Liver (tissue), 9 donors: ENCODE results near the gene PLK3. TPM values are rescaled to one million over a fixed set of nuclear protein-coding genes. Genes with fewer than 3 reads are reported as not detected.

Source experiments
- DNase-seq: peaks from one replicate; pipeline ENCODE4 v3.0.0-alpha.2; 2017; ENCODE audit warnings: low spot score
- H3K27ac ChIP-seq, 2 donors: one replicate each; pipeline ENCODE4 v1.7.0; 2013; ENCODE audit warnings: inconsistent platforms in 2 of 2, low read length in 2 of 2, control low read depth in 1 of 2, low read depth in 1 of 2, mild to moderate bottlenecking in 1 of 2
- H3K27me3 ChIP-seq, 4 donors: one replicate each; pipeline versions ENCODE4 v1.6.1 to v1.7.0; 2013; ENCODE audit warnings: low read length in 3 of 4, inconsistent platforms in 1 of 4, mild to moderate bottlenecking in 1 of 4, moderate library complexity in 1 of 4; ENCODE audit not compliant: control insufficient read depth in 4 of 4, insufficient read depth in 4 of 4
- H3K36me3 ChIP-seq, 4 donors: one replicate each; pipeline versions ENCODE4 v1.6.1 to v1.7.0; 2013; ENCODE audit warnings: low read length in 3 of 4, mild to moderate bottlenecking in 3 of 4, low read depth in 1 of 4, moderate library complexity in 1 of 4; ENCODE audit not compliant: control insufficient read depth in 4 of 4, insufficient read depth in 3 of 4
- H3K4me1 ChIP-seq, 4 donors: one replicate each; pipeline versions ENCODE4 v1.6.1 to v1.7.0; 2013; ENCODE audit warnings: low read length in 3 of 4, mild to moderate bottlenecking in 3 of 4, moderate library complexity in 1 of 4; ENCODE audit not compliant: control insufficient read depth in 4 of 4, insufficient read depth in 4 of 4
- H3K4me3 ChIP-seq, 3 donors: one replicate each; pipeline versions ENCODE4 v1.6.1 to v1.7.0; 2013; ENCODE audit warnings: low read length in 3 of 3, control low read depth in 1 of 3, low read depth in 1 of 3, mild to moderate bottlenecking in 1 of 3
- H3K9ac ChIP-seq, 2 donors: one replicate each; pipeline ENCODE4 v1.7.0; 2013; ENCODE audit warnings: low read length in 2 of 2, mild to moderate bottlenecking in 2 of 2, moderate library complexity in 2 of 2, control low read depth in 1 of 2, low read depth in 1 of 2
- H3K9me3 ChIP-seq, 4 donors: one replicate each; pipeline versions ENCODE4 v1.6.1 to v1.7.0; 2013; ENCODE audit warnings: low read length in 3 of 4; ENCODE audit not compliant: control insufficient read depth in 4 of 4
- ATF3 ChIP-seq: IDR thresholded peaks from 2 replicates; pipeline ENCODE4 v1.6.1; 2016; ENCODE audit warnings: antibody characterized with exemption
- EGR1 ChIP-seq, 2 donors: IDR thresholded peaks; 2 replicates each; pipeline ENCODE4 v1.6.1; 2016 to 2018; ENCODE audit warnings: antibody characterized with exemption in 2 of 2, low read depth in 2 of 2
- FOXA1 ChIP-seq: IDR thresholded peaks from 2 replicates; pipeline ENCODE4 v1.6.1; 2016; ENCODE audit warnings: antibody characterized with exemption
- FOXA2 ChIP-seq: IDR thresholded peaks from 2 replicates; pipeline ENCODE4 v1.6.1; 2016; ENCODE audit warnings: antibody characterized with exemption
- GABPA ChIP-seq, 2 donors: IDR thresholded peaks in 1 of 2; conservative IDR thresholded peaks in 1 of 2; 2 replicates each; pipeline ENCODE4 v1.6.1; 2016; ENCODE audit warnings: antibody characterized with exemption in 2 of 2, mild to moderate bottlenecking in 1 of 2, moderate library complexity in 1 of 2
- HNF4A ChIP-seq, 2 donors: conservative IDR thresholded peaks; 2 replicates each; pipeline ENCODE4 v1.6.1; 2016; ENCODE audit warnings: antibody characterized with exemption in 2 of 2, mild to moderate bottlenecking in 2 of 2
- HNF4G ChIP-seq: IDR thresholded peaks from 2 replicates; pipeline ENCODE4 v1.6.1; 2016; ENCODE audit warnings: antibody characterized with exemption
- JUND ChIP-seq, 2 donors: IDR thresholded peaks; 2 replicates each; pipeline ENCODE4 v1.6.1; 2016; ENCODE audit warnings: antibody characterized with exemption in 2 of 2
- MAX ChIP-seq: IDR thresholded peaks from 2 replicates; pipeline ENCODE4 v1.6.1; 2016; ENCODE audit warnings: antibody characterized with exemption
- NR2F2 ChIP-seq: IDR thresholded peaks from 2 replicates; pipeline ENCODE4 v1.6.1; 2016; ENCODE audit warnings: antibody characterized with exemption
- RAD21 ChIP-seq, 2 donors: IDR thresholded peaks; 2 replicates each; pipeline ENCODE4 v1.6.1; 2016; ENCODE audit warnings: antibody characterized with exemption in 2 of 2, mild to moderate bottlenecking in 2 of 2
- RXRA ChIP-seq, 2 donors: IDR thresholded peaks; 2 replicates each; pipeline ENCODE4 v1.6.1; 2017 to 2018; ENCODE audit warnings: antibody characterized with exemption in 2 of 2, mild to moderate bottlenecking in 1 of 2
- SP1 ChIP-seq: IDR thresholded peaks from 2 replicates; pipeline ENCODE4 v1.6.1; 2018; ENCODE audit warnings: antibody characterized with exemption, mild to moderate bottlenecking
- TAF1 ChIP-seq: conservative IDR thresholded peaks from 2 replicates; pipeline ENCODE4 v1.6.1; 2016; ENCODE audit warnings: antibody characterized with exemption, mild to moderate bottlenecking
- YY1 ChIP-seq: IDR thresholded peaks from 2 replicates; pipeline ENCODE4 v1.6.1; 2016; ENCODE audit warnings: antibody characterized with exemption, mild to moderate bottlenecking
- WGBS: extraction: QIAGEN DNeasy Blood & Tissue Kit; methylation state at CpG from one replicate; pipeline ENCODE4 v1.1.7; 2013; 5-methylcytosine and 5-hydroxymethylcytosine counted together
- polyA plus RNA-seq, 2 donors: library from polyadenylated mRNA; stranded (reverse) in 1 of 2; unstranded in 1 of 2; fragments of 200-250 nt in 1 of 2; fragments of >200 nt in 1 of 2; fragmentation: Nextera tagmentation in 1 of 2; extraction: Ambion mirVana in 1 of 2; gene quantifications; one replicate each; pipeline versions ENCODE4 v1.2.1 to v1.2.3, GENCODE V29; 2013 to 2015
- total RNA-seq, 2 donors: library from RNA; depleted of rRNA; stranded (reverse); fragments of >200 nt; gene quantifications; one replicate each; pipeline ENCODE4 v1.2.3, GENCODE V29; 2014
- TF ChIP-seq, protein P1 (sequence below): fragments of 150-350 bp; IDR thresholded peaks from 2 replicates; pipeline ENCODE4 v1.5.1; 2017; ENCODE audit warnings: improper control_type of control experiment, low read depth, low read length; ENCODE audit not compliant: missing input control
- TF ChIP-seq, protein P2 (sequence below): IDR thresholded peaks from 2 replicates; pipeline ENCODE4 v1.6.1; 2016; ENCODE audit warnings: antibody characterized with exemption, mild to moderate bottlenecking
- TF ChIP-seq, protein P3 (sequence below): IDR thresholded peaks from 2 replicates; pipeline ENCODE4 v1.6.1; 2016; ENCODE audit warnings: antibody characterized with exemption
- donor health status: healthy.
- donor health status: healthy.
- donor health status: healthy.
- donor health status: healthy.
- donor health status: healthy.

Gene PLK3
- total and polyA plus RNA-seq, 4 donors: 1.5 to 5.7 (median 2.3) TPM

GRCh38 chr1:44819608-44820327 is 19.6 kb downstream of the PLK3 start:
- H3K9me3 ChIP-seq: no peaks in the 10 kb centered on the region
- H3K27ac ChIP-seq: peak overlapping the region; percentile 83 to 98
- peak overlapping the region; percentile 58 to 70 (median 67) for H3K4me3 ChIP-seq
- TF ChIP-seq SP1: peak; percentile 44
- peak in 1 of 2 donors; percentile 47 for TF ChIP-seq EGR1 (IDR thresholded peaks at IDR 0.05; ENCODE audit: low read depth in 2 of 2)
- TF ChIP-seq, protein P1, sequence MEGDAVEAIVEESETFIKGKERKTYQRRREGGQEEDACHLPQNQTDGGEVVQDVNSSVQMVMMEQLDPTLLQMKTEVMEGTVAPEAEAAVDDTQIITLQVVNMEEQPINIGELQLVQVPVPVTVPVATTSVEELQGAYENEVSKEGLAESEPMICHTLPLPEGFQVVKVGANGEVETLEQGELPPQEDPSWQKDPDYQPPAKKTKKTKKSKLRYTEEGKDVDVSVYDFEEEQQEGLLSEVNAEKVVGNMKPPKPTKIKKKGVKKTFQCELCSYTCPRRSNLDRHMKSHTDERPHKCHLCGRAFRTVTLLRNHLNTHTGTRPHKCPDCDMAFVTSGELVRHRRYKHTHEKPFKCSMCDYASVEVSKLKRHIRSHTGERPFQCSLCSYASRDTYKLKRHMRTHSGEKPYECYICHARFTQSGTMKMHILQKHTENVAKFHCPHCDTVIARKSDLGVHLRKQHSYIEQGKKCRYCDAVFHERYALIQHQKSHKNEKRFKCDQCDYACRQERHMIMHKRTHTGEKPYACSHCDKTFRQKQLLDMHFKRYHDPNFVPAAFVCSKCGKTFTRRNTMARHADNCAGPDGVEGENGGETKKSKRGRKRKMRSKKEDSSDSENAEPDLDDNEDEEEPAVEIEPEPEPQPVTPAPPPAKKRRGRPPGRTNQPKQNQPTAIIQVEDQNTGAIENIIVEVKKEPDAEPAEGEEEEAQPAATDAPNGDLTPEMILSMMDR: no peak
- peak; percentile 58 for TF ChIP-seq YY1
- peak; percentile 20 for TF ChIP-seq NR2F2
- peak in 1 of 2 donors; percentile 39 for TF ChIP-seq RAD21 (IDR thresholded peaks at IDR 0.05)
- TF ChIP-seq FOXA2: peak; percentile 5
- TF ChIP-seq MAX: no peak
- peak; percentile 84 to 85 for TF ChIP-seq JUND (IDR thresholded peaks at IDR 0.05)
- TF ChIP-seq, protein P2, sequence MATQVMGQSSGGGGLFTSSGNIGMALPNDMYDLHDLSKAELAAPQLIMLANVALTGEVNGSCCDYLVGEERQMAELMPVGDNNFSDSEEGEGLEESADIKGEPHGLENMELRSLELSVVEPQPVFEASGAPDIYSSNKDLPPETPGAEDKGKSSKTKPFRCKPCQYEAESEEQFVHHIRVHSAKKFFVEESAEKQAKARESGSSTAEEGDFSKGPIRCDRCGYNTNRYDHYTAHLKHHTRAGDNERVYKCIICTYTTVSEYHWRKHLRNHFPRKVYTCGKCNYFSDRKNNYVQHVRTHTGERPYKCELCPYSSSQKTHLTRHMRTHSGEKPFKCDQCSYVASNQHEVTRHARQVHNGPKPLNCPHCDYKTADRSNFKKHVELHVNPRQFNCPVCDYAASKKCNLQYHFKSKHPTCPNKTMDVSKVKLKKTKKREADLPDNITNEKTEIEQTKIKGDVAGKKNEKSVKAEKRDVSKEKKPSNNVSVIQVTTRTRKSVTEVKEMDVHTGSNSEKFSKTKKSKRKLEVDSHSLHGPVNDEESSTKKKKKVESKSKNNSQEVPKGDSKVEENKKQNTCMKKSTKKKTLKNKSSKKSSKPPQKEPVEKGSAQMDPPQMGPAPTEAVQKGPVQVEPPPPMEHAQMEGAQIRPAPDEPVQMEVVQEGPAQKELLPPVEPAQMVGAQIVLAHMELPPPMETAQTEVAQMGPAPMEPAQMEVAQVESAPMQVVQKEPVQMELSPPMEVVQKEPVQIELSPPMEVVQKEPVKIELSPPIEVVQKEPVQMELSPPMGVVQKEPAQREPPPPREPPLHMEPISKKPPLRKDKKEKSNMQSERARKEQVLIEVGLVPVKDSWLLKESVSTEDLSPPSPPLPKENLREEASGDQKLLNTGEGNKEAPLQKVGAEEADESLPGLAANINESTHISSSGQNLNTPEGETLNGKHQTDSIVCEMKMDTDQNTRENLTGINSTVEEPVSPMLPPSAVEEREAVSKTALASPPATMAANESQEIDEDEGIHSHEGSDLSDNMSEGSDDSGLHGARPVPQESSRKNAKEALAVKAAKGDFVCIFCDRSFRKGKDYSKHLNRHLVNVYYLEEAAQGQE: peak; percentile 12
- TF ChIP-seq, protein P3, sequence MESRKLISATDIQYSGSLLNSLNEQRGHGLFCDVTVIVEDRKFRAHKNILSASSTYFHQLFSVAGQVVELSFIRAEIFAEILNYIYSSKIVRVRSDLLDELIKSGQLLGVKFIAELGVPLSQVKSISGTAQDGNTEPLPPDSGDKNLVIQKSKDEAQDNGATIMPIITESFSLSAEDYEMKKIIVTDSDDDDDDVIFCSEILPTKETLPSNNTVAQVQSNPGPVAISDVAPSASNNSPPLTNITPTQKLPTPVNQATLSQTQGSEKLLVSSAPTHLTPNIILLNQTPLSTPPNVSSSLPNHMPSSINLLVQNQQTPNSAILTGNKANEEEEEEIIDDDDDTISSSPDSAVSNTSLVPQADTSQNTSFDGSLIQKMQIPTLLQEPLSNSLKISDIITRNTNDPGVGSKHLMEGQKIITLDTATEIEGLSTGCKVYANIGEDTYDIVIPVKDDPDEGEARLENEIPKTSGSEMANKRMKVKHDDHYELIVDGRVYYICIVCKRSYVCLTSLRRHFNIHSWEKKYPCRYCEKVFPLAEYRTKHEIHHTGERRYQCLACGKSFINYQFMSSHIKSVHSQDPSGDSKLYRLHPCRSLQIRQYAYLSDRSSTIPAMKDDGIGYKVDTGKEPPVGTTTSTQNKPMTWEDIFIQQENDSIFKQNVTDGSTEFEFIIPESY: no peak
- no peak for TF ChIP-seq FOXA1
- TF ChIP-seq TAF1: peak; percentile 75
- peak; percentile 24 to 27 for TF ChIP-seq RXRA (IDR thresholded peaks at IDR 0.05)
- TF ChIP-seq HNF4G: no peak
- peak in 1 of 2 donors; percentile 37 for TF ChIP-seq GABPA (IDR thresholded peaks at IDR 0.05 in 1 of 2, conservative IDR thresholded peaks at IDR 0.05 in 1 of 2)
- no peak for TF ChIP-seq ATF3
- peak; percentile 51 to 74 for TF ChIP-seq HNF4A (conservative IDR thresholded peaks at IDR 0.05)
- H3K9ac ChIP-seq: peak overlapping the region; percentile 94 to 98
- under 1% methylated on average over 33 of the region's 33 CpGs for WGBS
- no peaks in the 10 kb centered on the region for H3K27me3 ChIP-seq
- DNase-seq: peak; percentile 78
- H3K4me1 ChIP-seq: peaks cover 2 to 23% (median 11%) of the 10 kb centered on the region in 4 donors
- H3K36me3 ChIP-seq: no peaks in the 10 kb centered on the region
